ENCODE measurements around the gene ABHD10.

ABHD10 gene

GRCh38 chr3:111978583-111979433, at the start of gene ABHD10:
Gene ABHD10 (plus strand): TSS chr3:111979026. CDS start chr3:111979062, 36 bp downstream.
- peak; percentile 96 for DNase-seq

- DNase-seq: no peak
These were observed 49.3 kb upstream of the ABHD10 start for GRCh38 chr3:111929484-111929883.

GRCh38 chr3:111932946-111933345, 45.9 kb upstream of the ABHD10 start:
- DNase-seq: no peak

- no peak for DNase-seq
These were observed 42.5 kb upstream of the ABHD10 start for GRCh38 chr3:111936191-111936841.

GRCh38 chr3:111936967-111937366, 41.9 kb upstream of the ABHD10 start:
- no peak for DNase-seq

- DNase-seq: no peak
These were observed 41.0 kb upstream of the ABHD10 start for GRCh38 chr3:111937871-111938270.

GRCh38 chr3:111939873-111940272, 39.0 kb upstream of the ABHD10 start:
- no peak for DNase-seq

- DNase-seq: no peak
These were observed 35.3 kb upstream of the ABHD10 start for GRCh38 chr3:111943533-111943932.

GRCh38 chr3:111944372-111944771, 34.5 kb upstream of the ABHD10 start:
- DNase-seq: no peak

GRCh38 chr3:111947231-111947630, 31.6 kb upstream of the ABHD10 start:
- DNase-seq: no peak

GRCh38 chr3:111948786-111949185, 30.0 kb upstream of the ABHD10 start:
- DNase-seq: no peak

- no peak for DNase-seq
These were observed 29.1 kb upstream of the ABHD10 start for GRCh38 chr3:111949712-111950111.

- DNase-seq: no peak
These were observed 27.8 kb upstream of the ABHD10 start for GRCh38 chr3:111951032-111951431.

GRCh38 chr3:111952086-111952485, 26.7 kb upstream of the ABHD10 start:
- no peak for DNase-seq

GRCh38 chr3:111952866-111953450, 25.9 kb upstream of the ABHD10 start:
- DNase-seq: no peak

- no peak for DNase-seq
These were observed 24.4 kb upstream of the ABHD10 start for GRCh38 chr3:111954228-111954990.

- DNase-seq: no peak
These were observed 22.9 kb upstream of the ABHD10 start for GRCh38 chr3:111955876-111956275.

- DNase-seq: no peak
These were observed 22.4 kb upstream of the ABHD10 start for GRCh38 chr3:111956449-111956848.

- DNase-seq: no peak
These were observed 21.7 kb upstream of the ABHD10 start for GRCh38 chr3:111956995-111957734.

GRCh38 chr3:111961461-111962164, 17.2 kb upstream of the ABHD10 start:
- DNase-seq: no peak

GRCh38 chr3:111963424-111963823, 15.4 kb upstream of the ABHD10 start:
- DNase-seq: no peak

- DNase-seq: no peak
These were observed 13.3 kb upstream of the ABHD10 start for GRCh38 chr3:111965484-111965883.
